ENCODE data around the gene NUP85. TPM values are rescaled to one million over a fixed set of nuclear protein-coding genes. Genes with fewer than 3 reads are reported as not detected.
A peak's percentile ranks its signal among the peaks of the same experiment; 100 is the strongest.

NUP85 gene
- total RNA-seq, 1 donor from 2014 or later, result 63.7 TPM

DNA sequence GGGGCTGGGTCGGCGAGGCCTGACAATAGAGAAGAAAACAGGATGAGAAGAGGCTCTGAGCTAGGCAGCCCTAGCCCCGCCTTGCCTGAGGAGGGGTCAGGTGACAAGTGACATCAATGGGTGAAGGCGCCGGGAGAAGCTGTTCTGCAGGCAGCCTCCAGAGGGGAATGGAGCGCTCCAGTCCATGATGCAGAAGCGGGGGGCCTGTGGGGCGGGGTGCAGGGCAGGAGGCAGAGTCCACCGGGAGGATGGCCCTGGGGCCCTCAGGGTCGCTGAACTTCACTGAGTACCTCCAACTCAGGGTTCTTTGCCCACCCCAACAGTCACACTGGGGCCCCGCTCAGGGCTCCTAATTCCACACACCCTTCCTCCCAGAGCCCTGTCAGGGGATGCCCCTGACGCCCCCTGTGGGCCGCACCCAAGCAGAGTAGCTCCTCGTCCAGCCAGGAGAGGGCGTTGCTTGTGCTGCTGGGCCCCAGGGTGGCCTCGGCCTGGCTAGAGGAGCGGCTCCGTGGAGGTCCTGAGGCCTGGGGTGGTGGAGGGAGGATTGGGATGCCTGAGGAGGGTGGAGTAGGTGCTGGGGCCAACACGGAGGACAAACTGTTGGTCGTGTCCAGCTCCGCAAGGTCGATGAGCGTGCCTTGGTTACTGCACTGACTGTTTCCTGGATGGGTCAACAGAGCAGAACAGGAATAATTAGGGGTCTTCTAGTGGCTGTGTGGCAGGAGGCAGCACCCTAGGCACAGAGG lies 35.1 kb downstream of the NUP85 start:
- DNase-seq, result no peak

GRCh38 chr17:75241143-75241430 lies 35.6 kb downstream of the NUP85 start:
- TF ChIP-seq CTCF (IDR thresholded peaks at IDR 0.05), result no peak
- no peaks in the 10 kb centered on the region for H3K9me3 ChIP-seq
- ATAC-seq, result no peak
- H3K36me3 ChIP-seq, result peaks cover 100% of the 10 kb centered on the region
- DNase-seq, result no peak
- H3K4me3 ChIP-seq, result no peak overlapping the region
- H3K4me1 ChIP-seq, result no peaks in the 10 kb centered on the region
- intact Hi-C loops (cut with DNase I), result no loop called here
- H3K27me3 ChIP-seq, result no peaks in the 10 kb centered on the region
- no peak overlapping the region for H3K27ac ChIP-seq

More for the DNA sequence above, 35.1 kb downstream of the NUP85 start:
- Histone ChIP-seq H3K27me3 (no peaks in the 10 kb centered on the region), H3K9me3 (no peaks in the 10 kb centered on the region), H3K4me3 (no peak overlapping the region), H3K27ac (no peak overlapping the region), H3K36me3 (peaks cover 100% of the 10 kb centered on the region), H3K4me1 (no peaks in the 10 kb centered on the region)
- intact Hi-C loops (cut with DNase I), result no loop called here
- ATAC-seq, result peak; percentile 59
- TF ChIP-seq CTCF (IDR thresholded peaks at IDR 0.05), result peak; percentile 49

- DNase-seq, result no peak
- Histone ChIP-seq H3K4me1 (no peaks in the 10 kb centered on the region), H3K9me3 (no peaks in the 10 kb centered on the region), H3K27ac (peak overlapping the region; percentile 24), H3K36me3 (peaks cover 100% of the 10 kb centered on the region), H3K4me3 (no peak overlapping the region), H3K27me3 (no peaks in the 10 kb centered on the region)
- intact Hi-C loops (cut with DNase I), result no loop called here
- ATAC-seq, result no peak
- no peak for TF ChIP-seq CTCF (IDR thresholded peaks at IDR 0.05)
Observed at GRCh38 chr17:75241502-75241901, 36.0 kb downstream of the NUP85 start.

GRCh38 chr17:75241996-75242460 lies 36.5 kb downstream of the NUP85 start:
- DNase-seq (no peak), ATAC-seq (no peak)
- intact Hi-C loops (cut with DNase I), result no loop called here
- no peaks in the 10 kb centered on the region for H3K4me1 ChIP-seq
- no peaks in the 10 kb centered on the region for H3K9me3 ChIP-seq
- no peaks in the 10 kb centered on the region for H3K27me3 ChIP-seq
- no peak for TF ChIP-seq CTCF (IDR thresholded peaks at IDR 0.05)
- H3K36me3 ChIP-seq, result peaks cover 96% of the 10 kb centered on the region
- no peak overlapping the region for H3K4me3 ChIP-seq
- peak overlapping the region; percentile 24 for H3K27ac ChIP-seq

DNA sequence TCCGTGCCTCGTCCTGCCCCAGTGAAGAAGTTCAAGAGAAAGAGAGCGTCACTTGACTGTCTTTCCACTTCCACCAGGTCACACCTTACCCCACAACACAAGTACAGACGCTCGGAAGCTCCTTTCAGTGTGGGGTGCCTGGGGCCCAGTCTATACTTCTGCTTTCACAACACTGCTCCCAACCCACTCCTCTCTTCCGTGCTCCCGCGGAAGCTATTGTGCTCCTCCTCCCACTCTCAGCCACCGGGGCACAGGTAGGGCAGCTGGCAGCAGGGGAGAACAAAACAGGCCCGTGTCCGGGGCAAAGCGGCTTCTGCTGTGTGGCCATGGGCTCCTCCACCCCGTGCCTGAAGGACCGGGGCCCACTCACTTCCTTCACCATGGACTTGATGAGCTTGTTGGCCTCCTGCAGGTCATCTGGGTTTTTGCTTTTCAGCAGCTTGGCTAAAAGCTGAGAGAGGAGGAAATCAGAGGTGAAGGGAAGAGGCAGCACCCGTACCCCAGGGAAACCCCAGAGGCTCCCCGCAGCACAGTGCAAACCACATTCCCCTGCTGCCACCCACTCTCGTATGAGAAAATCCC lies 37.1 kb downstream of the NUP85 start:
- Histone ChIP-seq H3K9me3 (no peaks in the 10 kb centered on the region), H3K36me3 (peaks cover 91% of the 10 kb centered on the region), H3K4me3 (no peak overlapping the region), H3K27me3 (no peaks in the 10 kb centered on the region), H3K27ac (no peak overlapping the region), H3K4me1 (no peaks in the 10 kb centered on the region)
- intact Hi-C loops (cut with DNase I), result no loop called here
- DNase-seq (no peak), ATAC-seq (no peak)
- no peak for TF ChIP-seq CTCF (IDR thresholded peaks at IDR 0.05)
